ENCODE results near the gene FKBP1A. TPM values are rescaled to one million over a fixed set of nuclear protein-coding genes. Genes with fewer than 3 reads are reported as not detected.

Gene FKBP1A
- total and polyA plus RNA-seq, 9 of the 15 experiments (the other 6 are each of a cell fraction or from before 2014, with no cell fraction given): 48.8 to 502 (median 89.6) TPM

GRCh38 chr20:1338801-1339200 lies 54.1 kb downstream of the FKBP1A start:
- FAIRE-seq (no peak), DNase-seq (ENCODE audit: extremely low read depth in 1 of 4, low spot score in 3 of 4) (no peak), ATAC-seq (no peak)
- Histone ChIP-seq H3K9me1 (ENCODE audit: control insufficient read depth, insufficient read depth, low read length) (no peaks in the 10 kb centered on the region), H3K36me3 (ENCODE audit: control insufficient read depth, insufficient read depth, low read length) (no peaks in the 10 kb centered on the region), H3K79me2 (ENCODE audit: control insufficient read depth, insufficient read depth, low read length) (no peaks in the 10 kb centered on the region), H3K4me2 (ENCODE audit: insufficient read depth, low read length) (no peak overlapping the region), H3K27me3 (ENCODE audit: control insufficient read depth in 2 of 2, insufficient read depth in 2 of 2, low read length in 2 of 2) (no peaks in the 10 kb centered on the region), H3K9me3 (replicated peaks; ENCODE audit: control insufficient read depth, insufficient read depth, low read depth, low read length) (no peaks in the 10 kb centered on the region), H4K20me1 (replicated peaks; ENCODE audit: control insufficient read depth, insufficient read depth, low read length) (peaks cover 7% of the 10 kb centered on the region; the same call in 1 of the 2 replicates), H3K4me1 (replicated peaks in 1 of 2; ENCODE audit: control insufficient read depth in 2 of 2, insufficient read depth in 2 of 2, low read length in 2 of 2) (peaks cover 0 to 4% of the 10 kb centered on the region in 2 experiments; a peak in 2 of 5 replicates), H3K4me3 (no peak overlapping the region), H2AFZ (ENCODE audit: low read depth, low read length) (no peak overlapping the region), H3K9ac (ENCODE audit: insufficient read depth in 1 of 2, low read depth in 2 of 2, low read length in 2 of 2) (no peak overlapping the region), H3K27ac (ENCODE audit: extremely low read depth, low read depth, low read length) (no peak overlapping the region)
- no peak for TF ChIP-seq LCOR (CRISPR knock-in tag; IDR thresholded peaks at IDR 0.05)
- CTCF ChIA-PET (ENCODE audit: low intra/inter-chr PET ratio): no interaction called here
- WGBS (ENCODE audit: insufficient coverage, low coverage, missing lambda C conversion rate): 70% methylated on average over 3 of the region's 4 CpGs
- in situ Hi-C loops (cut with MboI): no loop called here
- intact Hi-C loops (cut with micrococcal nuclease): no loop called here
- POLR2A ChIA-PET: interaction anchor here (0.8 kb wide), 1 partner anchor 20 kb away, joined by 3 read pairs; no protein-coding TSS in a partner anchor
- no TSS peak for BruUV-seq (replicated peaks)

- Histone ChIP-seq H4K20me1 (replicated peaks; ENCODE audit: control insufficient read depth, insufficient read depth, low read length) (peaks cover 11% of the 10 kb centered on the region; the same call in 1 of the 2 replicates), H3K36me3 (ENCODE audit: control insufficient read depth, insufficient read depth, low read length) (no peaks in the 10 kb centered on the region), H3K27me3 (ENCODE audit: control insufficient read depth in 2 of 2, insufficient read depth in 2 of 2, low read length in 2 of 2) (no peaks in the 10 kb centered on the region), H3K27ac (ENCODE audit: extremely low read depth, low read depth, low read length) (no peak overlapping the region), H3K4me2 (ENCODE audit: insufficient read depth, low read length) (no peak overlapping the region), H3K9me3 (replicated peaks; ENCODE audit: control insufficient read depth, insufficient read depth, low read depth, low read length) (no peaks in the 10 kb centered on the region), H3K4me1 (replicated peaks in 1 of 2; ENCODE audit: control insufficient read depth in 2 of 2, insufficient read depth in 2 of 2, low read length in 2 of 2) (peaks cover 0 to 4% of the 10 kb centered on the region in 2 experiments; a peak in 2 of 5 replicates), H3K79me2 (ENCODE audit: control insufficient read depth, insufficient read depth, low read length) (no peaks in the 10 kb centered on the region), H2AFZ (ENCODE audit: low read depth, low read length) (no peak overlapping the region), H3K9me1 (ENCODE audit: control insufficient read depth, insufficient read depth, low read length) (no peaks in the 10 kb centered on the region), H3K9ac (ENCODE audit: insufficient read depth in 1 of 2, low read depth in 2 of 2, low read length in 2 of 2) (no peak overlapping the region; a peak in 1 of 4 replicates), H3K4me3 (no peak overlapping the region)
- intact Hi-C loops (cut with micrococcal nuclease): no loop called here
- BruUV-seq (replicated peaks): no TSS peak
- ATAC-seq: no peak
- DNase-seq (ENCODE audit: extremely low read depth in 1 of 4, low spot score in 3 of 4): no peak
- CTCF ChIA-PET (ENCODE audit: low intra/inter-chr PET ratio): no interaction called here
- no peak for TF ChIP-seq ZNF668 (CRISPR knock-in tag; IDR thresholded peaks at IDR 0.05)
- FAIRE-seq: no peak
- WGBS (ENCODE audit: insufficient coverage, low coverage, missing lambda C conversion rate): no CpG with 5 or more reads among the region's 5 CpGs
- in situ Hi-C loops (cut with MboI): no loop called here
- POLR2A ChIA-PET: no interaction called here
Measured at GRCh38 chr20:1338096-1338495, 54.8 kb downstream of the FKBP1A start.

Measured in K562 (cell line).